GM21447 (cell line): ENCODE data around the gene ST8SIA1.

Experiments
- ATAC-seq: cut with Tn5 transposase; IDR thresholded peaks from one replicate; pipeline ENCODE4 v1.9.1; 2021; ENCODE audit not compliant: unreplicated experiment

Gene ST8SIA1

GRCh38 chr12:22284871-22285270, 49.6 kb downstream of the ST8SIA1 start:
- ATAC-seq = no peak

- no peak for ATAC-seq
These were observed 51.0 kb downstream of the ST8SIA1 start for GRCh38 chr12:22283508-22283907.

- no peak for ATAC-seq
These were observed 51.5 kb downstream of the ST8SIA1 start for GRCh38 chr12:22283006-22283506.

GRCh38 chr12:22282283-22282682, 52.2 kb downstream of the ST8SIA1 start:
- no peak for ATAC-seq

GRCh38 chr12:22276867-22277266, 57.6 kb downstream of the ST8SIA1 start:
- no peak for ATAC-seq

GRCh38 chr12:22276313-22276712, 58.2 kb downstream of the ST8SIA1 start:
- ATAC-seq = no peak

GRCh38 chr12:22275843-22276242, 58.7 kb downstream of the ST8SIA1 start:
- no peak for ATAC-seq

- no peak for ATAC-seq
These were observed 62.0 kb downstream of the ST8SIA1 start for GRCh38 chr12:22272335-22273151.

- no peak for ATAC-seq
These were observed 63.5 kb downstream of the ST8SIA1 start for GRCh38 chr12:22271023-22271422.

GRCh38 chr12:22268973-22269372, 65.5 kb downstream of the ST8SIA1 start:
- no peak for ATAC-seq

- no peak for ATAC-seq
These were observed 66.1 kb downstream of the ST8SIA1 start for GRCh38 chr12:22268406-22268805.

- ATAC-seq = no peak
These were observed 68.4 kb downstream of the ST8SIA1 start for GRCh38 chr12:22266101-22266500.

- ATAC-seq = no peak
These were observed 70.1 kb downstream of the ST8SIA1 start for GRCh38 chr12:22264380-22264779.

- no peak for ATAC-seq
These were observed 72.2 kb downstream of the ST8SIA1 start for GRCh38 chr12:22262309-22262708.

GRCh38 chr12:22257100-22257499, 77.4 kb downstream of the ST8SIA1 start:
- ATAC-seq = no peak

- ATAC-seq = no peak
These were observed 77.9 kb downstream of the ST8SIA1 start for GRCh38 chr12:22256605-22257004.

- ATAC-seq = no peak
These were observed 78.5 kb downstream of the ST8SIA1 start for GRCh38 chr12:22256041-22256441.

GRCh38 chr12:22255097-22255496, 79.4 kb downstream of the ST8SIA1 start:
- no peak for ATAC-seq

GRCh38 chr12:22254478-22254877, 80.0 kb downstream of the ST8SIA1 start:
- ATAC-seq = no peak

GRCh38 chr12:22252057-22252456, 82.5 kb downstream of the ST8SIA1 start:
- no peak for ATAC-seq

- ATAC-seq = no peak
These were observed 83.7 kb downstream of the ST8SIA1 start for GRCh38 chr12:22250762-22251161.

GRCh38 chr12:22248571-22249115, 85.9 kb downstream of the ST8SIA1 start:
- no peak for ATAC-seq
